Neural cell (in vitro differentiated cells): ENCODE results near the gene APP. TPM values are rescaled to one million over a fixed set of nuclear protein-coding genes. Genes with fewer than 3 reads are reported as not detected.

Experiments used
- H2AFZ ChIP-seq: fragments of 200-600, 300-800 bp; sonication (generic), shearing (Covaris generic); 2 replicates; pipeline ENCODE4 v1.6.0; 2014; ENCODE audit warnings: low read depth, mild to moderate bottlenecking, antibody characterized with exemption, low read length, moderate library complexity
- H3F3A ChIP-seq: fragments of 200-600 bp; shearing (Covaris generic); 2 replicates; pipeline ENCODE4 v1.6.1; 2016; ENCODE audit warnings: mild to moderate bottlenecking, moderate library complexity, mixed read lengths, antibody characterized with exemption, low read length; ENCODE audit not compliant: insufficient read depth, poor library complexity, severe bottlenecking
- H3K27ac ChIP-seq: fragments of 200-600, 300-800 bp; sonication (generic), shearing (Covaris generic); 2 replicates; pipeline ENCODE4 v1.5.1; 2014; ENCODE audit warnings: mild to moderate bottlenecking, low read length, moderate library complexity
- H3K27me3 ChIP-seq: fragments of 300-800, 200-600 bp; sonication (generic), shearing (Covaris generic); 2 replicates; pipeline ENCODE4 v1.6.0; 2014; ENCODE audit warnings: mild to moderate bottlenecking, low read depth, low read length, moderate library complexity; ENCODE audit not compliant: insufficient read depth
- H3K36me3 ChIP-seq: fragments of 300-800, 200-600 bp; sonication (generic), shearing (Covaris generic); 2 replicates; pipeline ENCODE4 v1.5.1; 2014; ENCODE audit warnings: mild to moderate bottlenecking, antibody characterized with exemption, low read length, moderate library complexity; ENCODE audit not compliant: insufficient read depth
- H3K4me2 ChIP-seq: fragments of 300-800, 200-600 bp; sonication (generic), shearing (Covaris generic); 2 replicates; pipeline ENCODE4 v1.6.0; 2014; ENCODE audit warnings: mild to moderate bottlenecking, low read length
- H3K4me3 ChIP-seq: fragments of 300-800, 200-600 bp; sonication (generic), shearing (Covaris generic); 2 replicates; pipeline ENCODE4 v1.5.1; 2014; ENCODE audit warnings: mild to moderate bottlenecking, low read length, moderate library complexity
- H3K79me2 ChIP-seq: fragments of 200-600 bp; shearing (Covaris generic); replicated peaks from 2 replicates; pipeline ENCODE4 v1.6.0; 2014; ENCODE audit warnings: mild to moderate bottlenecking, low read length, moderate library complexity; ENCODE audit not compliant: insufficient read depth
- H3K9ac ChIP-seq: fragments of 300-800, 200-600 bp; sonication (generic), shearing (Covaris generic); 2 replicates; pipeline ENCODE4 v1.6.1; 2016; ENCODE audit warnings: mild to moderate bottlenecking, low read length, mixed read lengths
- H3K9me2 ChIP-seq: fragments of 200-600 bp; shearing (Covaris generic); 2 replicates; pipeline ENCODE4 v1.6.1; 2016; ENCODE audit warnings: mild to moderate bottlenecking, low read length, mixed read lengths; ENCODE audit not compliant: insufficient read depth
- H3K9me3 ChIP-seq: fragments of 200-600, 300-800 bp; sonication (generic), shearing (Covaris generic); 2 replicates; pipeline ENCODE4 v1.6.1; 2016; ENCODE audit warnings: mild to moderate bottlenecking, mixed run types, low read length, moderate library complexity, mixed read lengths
- H4K20me1 ChIP-seq: fragments of 200-600 bp; shearing (Covaris generic); 2 replicates; pipeline ENCODE4 v1.6.1; 2016; ENCODE audit warnings: mild to moderate bottlenecking, mixed run types; ENCODE audit not compliant: insufficient read depth
- CTCF ChIP-seq: fragments of 450-650 bp; IDR thresholded peaks from 2 replicates; pipeline ENCODE4 v1.5.1; 2014; ENCODE audit warnings: antibody characterized with exemption, mild to moderate bottlenecking, moderate library complexity; ENCODE audit not compliant: poor library complexity, severe bottlenecking
- EP300 ChIP-seq: fragments of 450-650 bp; conservative IDR thresholded peaks from 2 replicates; pipeline ENCODE4 v1.6.1; 2014; ENCODE audit warnings: antibody characterized with exemption, mild to moderate bottlenecking, moderate library complexity; ENCODE audit not compliant: poor library complexity, severe bottlenecking
- EZH2 ChIP-seq: fragments of 200-600, 300-800 bp; shearing (Covaris generic), sonication (generic); IDR thresholded peaks from 2 replicates; pipeline ENCODE4 v1.6.1; 2014; ENCODE audit warnings: antibody characterized with exemption, low read length, borderline replicate concordance, mild to moderate bottlenecking; ENCODE audit not compliant: insufficient read depth, poor library complexity, severe bottlenecking
- MXI1 ChIP-seq: fragments of 450-650 bp; conservative IDR thresholded peaks from 2 replicates; pipeline ENCODE4 v1.6.1; 2014; ENCODE audit warnings: antibody characterized with exemption, mild to moderate bottlenecking; ENCODE audit not compliant: poor library complexity, severe bottlenecking
- POLR2AphosphoS5 ChIP-seq: IDR thresholded peaks from 2 replicates; pipeline ENCODE4 v1.6.1; 2012
- RAD21 ChIP-seq: fragments of 450-650 bp; conservative IDR thresholded peaks from 2 replicates; pipeline ENCODE4 v1.6.1; 2014; ENCODE audit warnings: antibody characterized with exemption, mild to moderate bottlenecking, moderate library complexity
- REST ChIP-seq: IDR thresholded peaks from 2 replicates; pipeline ENCODE4 v1.6.1; 2012; ENCODE audit warnings: borderline replicate concordance
- SMC3 ChIP-seq: fragments of 450-650 bp; conservative IDR thresholded peaks from 2 replicates; pipeline ENCODE4 v1.6.1; 2014; ENCODE audit warnings: antibody characterized with exemption, mild to moderate bottlenecking, moderate library complexity; ENCODE audit not compliant: poor library complexity
- TAF1 ChIP-seq: IDR thresholded peaks from 2 replicates; pipeline ENCODE4 v1.6.1; 2012; ENCODE audit warnings: low read depth
- polyA plus RNA-seq: library from polyadenylated mRNA; depleted of rRNA; stranded (reverse); fragments of >200 nt; gene quantifications from 2 replicates; pipeline ENCODE4 v1.2.3, GENCODE V29; 2014

The APP gene
- polyA plus RNA-seq, 1 donor from 2014 or later = 470 TPM

- no peaks in the 10 kb centered on the region for H3F3A ChIP-seq
- no peak for TF ChIP-seq TAF1
- TF ChIP-seq EZH2 = no peak
- no peak for TF ChIP-seq CTCF
- no peak for TF ChIP-seq RAD21
- TF ChIP-seq MXI1 = no peak
- TF ChIP-seq POLR2AphosphoS5 = no peak
- no peak for TF ChIP-seq REST
- no peak for TF ChIP-seq SMC3
- no peak for TF ChIP-seq EP300
- no peaks in the 10 kb centered on the region for H3K36me3 ChIP-seq
- H3K9me3 ChIP-seq = no peaks in the 10 kb centered on the region
- H3K27me3 ChIP-seq = no peaks in the 10 kb centered on the region
- H3K9me2 ChIP-seq = no peaks in the 10 kb centered on the region
- no peaks in the 10 kb centered on the region for H3K79me2 ChIP-seq
- no peak overlapping the region for H2AFZ ChIP-seq
- no peak overlapping the region for H3K27ac ChIP-seq
- H3K4me3 ChIP-seq = no peak overlapping the region
- H4K20me1 ChIP-seq = no peaks in the 10 kb centered on the region
- H3K4me2 ChIP-seq = no peak overlapping the region
- H3K9ac ChIP-seq = no peak overlapping the region
Observed at GRCh38 chr21:26210614-26211013, 40.0 kb upstream of the APP start.

GRCh38 chr21:26207021-26207420, 36.5 kb upstream of the APP start:
- Histone ChIP-seq H3K79me2 (no peaks in the 10 kb centered on the region), H3K27ac (no peak overlapping the region), H3K4me2 (no peak overlapping the region), H3K27me3 (no peaks in the 10 kb centered on the region), H3K9ac (no peak overlapping the region), H4K20me1 (no peaks in the 10 kb centered on the region), H3F3A (no peaks in the 10 kb centered on the region), H3K4me3 (no peak overlapping the region), H2AFZ (no peak overlapping the region), H3K36me3 (no peaks in the 10 kb centered on the region), H3K9me2 (no peaks in the 10 kb centered on the region), H3K9me3 (no peaks in the 10 kb centered on the region)
- no peak for TF ChIP-seq CTCF
- TF ChIP-seq EZH2 = no peak
- TF ChIP-seq REST = no peak
- TF ChIP-seq EP300 = no peak
- TF ChIP-seq TAF1 = no peak
- TF ChIP-seq POLR2AphosphoS5 = no peak
- TF ChIP-seq SMC3 = no peak
- TF ChIP-seq RAD21 = no peak
- TF ChIP-seq MXI1 = no peak
